ENCODE data around the gene CLCN2.

GRCh38 chr3:184300378-184300720, 61.1 kb downstream of the CLCN2 start:
- TF ChIP-seq ZNF263 (CRISPR knock-in tag; IDR thresholded peaks at IDR 0.05; ENCODE audit: low read depth) (no peak), ATF3 (CRISPR knock-in tag; conservative IDR thresholded peaks at IDR 0.05) (no peak)
- TF ChIP-seq, protein P1, sequence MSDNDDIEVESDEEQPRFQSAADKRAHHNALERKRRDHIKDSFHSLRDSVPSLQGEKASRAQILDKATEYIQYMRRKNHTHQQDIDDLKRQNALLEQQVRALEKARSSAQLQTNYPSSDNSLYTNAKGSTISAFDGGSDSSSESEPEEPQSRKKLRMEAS (CRISPR knock-in tag; IDR thresholded peaks at IDR 0.05): no peak
- TF ChIP-seq, protein P2, sequence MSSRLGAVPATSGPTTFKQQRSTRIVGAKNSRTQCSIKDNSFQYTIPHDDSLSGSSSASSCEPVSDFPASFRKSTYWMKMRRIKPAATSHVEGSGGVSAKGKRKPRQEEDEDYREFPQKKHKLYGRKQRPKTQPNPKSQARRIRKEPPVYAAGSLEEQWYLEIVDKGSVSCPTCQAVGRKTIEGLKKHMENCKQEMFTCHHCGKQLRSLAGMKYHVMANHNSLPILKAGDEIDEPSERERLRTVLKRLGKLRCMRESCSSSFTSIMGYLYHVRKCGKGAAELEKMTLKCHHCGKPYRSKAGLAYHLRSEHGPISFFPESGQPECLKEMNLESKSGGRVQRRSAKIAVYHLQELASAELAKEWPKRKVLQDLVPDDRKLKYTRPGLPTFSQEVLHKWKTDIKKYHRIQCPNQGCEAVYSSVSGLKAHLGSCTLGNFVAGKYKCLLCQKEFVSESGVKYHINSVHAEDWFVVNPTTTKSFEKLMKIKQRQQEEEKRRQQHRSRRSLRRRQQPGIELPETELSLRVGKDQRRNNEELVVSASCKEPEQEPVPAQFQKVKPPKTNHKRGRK (CRISPR knock-in tag; IDR thresholded peaks at IDR 0.05; ENCODE audit: borderline replicate concordance): no peak
